HEK293 (cell line): ENCODE results near the gene KPNA4.
"Not testable (repeated sequence)": the region's sequence is repeated elsewhere in the genome, so short reads cannot be mapped to it uniquely, and the experiment has no call there.

Experiments
- CTCF ChIA-PET: fragments of 350-600 bp; formaldehyde crosslinking; extraction: SDS; loops from one replicate; lab custom pipeline; 2021; ENCODE audit warnings: antibody characterized with exemption; lab: Yijun Ruan, JAX
- POLR2A ChIA-PET: fragments of 300-600 bp; formaldehyde crosslinking; extraction: SDS; loops from one replicate; lab custom pipeline; 2020; ENCODE audit warnings: antibody characterized with exemption, inconsistent platforms; lab: Yijun Ruan, JAX
- H3K27ac ChIP-seq: fragments of 200-500 bp; sonication (Bioruptor generic); 2 replicates; pipeline ENCODE4 v1.5.1; 2014; ENCODE audit warnings: low read depth, low read length, control low read depth, inconsistent platforms; ENCODE audit errors: extremely low read depth
- H3K36me3 ChIP-seq, 2 experiments: fragments of 200-500 bp in 1 of 2; sonication (Bioruptor generic) in 1 of 2; 1 replicate in 1 of 2; 2 replicates in 1 of 2; pipeline ENCODE4 v1.5.1; 2014 to 2017; ENCODE audit warnings: inconsistent platforms in 2 of 2, low read length in 2 of 2; ENCODE audit not compliant: control insufficient read depth in 2 of 2, insufficient read depth in 1 of 2
- H3K4me1 ChIP-seq: fragments of 200-500 bp; sonication (Bioruptor generic); 2 replicates; pipeline ENCODE4 v1.5.1; 2014; ENCODE audit warnings: mild to moderate bottlenecking, low read length, inconsistent platforms; ENCODE audit not compliant: control insufficient read depth, insufficient read depth
- H3K4me3 ChIP-seq: 2 replicates; pipeline ENCODE4 v1.5.1; 2011; ENCODE audit warnings: low read depth, mild to moderate bottlenecking, control low read depth, low read length, moderate library complexity
- H3K9me3 ChIP-seq: fragments of 200-500 bp; sonication (Bioruptor generic); 2 replicates; pipeline ENCODE4 v1.5.1; 2014; ENCODE audit warnings: low read depth, low read length, inconsistent platforms; ENCODE audit not compliant: control insufficient read depth, insufficient read depth
- ATF2 ChIP-seq: fragments of 450-650 bp; formaldehyde crosslinking; IDR thresholded peaks from 2 replicates; pipeline ENCODE4 v1.5.1; 2016; ENCODE audit warnings: missing biosample characterization, missing genetic modification characterization, low read depth
- EGR2 ChIP-seq: fragments of 450-650 bp; formaldehyde crosslinking; IDR thresholded peaks from 2 replicates; pipeline ENCODE4 v1.5.1; 2016; ENCODE audit warnings: low read depth, missing biosample characterization, missing genetic modification characterization
- GLIS2 ChIP-seq: fragments of 450-650 bp; formaldehyde crosslinking; IDR thresholded peaks from 2 replicates; pipeline ENCODE4 v1.5.1; 2016; ENCODE audit warnings: missing biosample characterization, missing genetic modification characterization
- HOXD13 ChIP-seq: sonication (generic); formaldehyde crosslinking; IDR thresholded peaks from 2 replicates; pipeline ENCODE4 v1.8.0; 2022; ENCODE audit warnings: missing genetic modification reagents, borderline replicate concordance
- MYNN ChIP-seq: fragments of 450-650 bp; formaldehyde crosslinking; IDR thresholded peaks from 2 replicates; pipeline ENCODE4 v1.5.1; 2016; ENCODE audit warnings: missing biosample characterization, missing genetic modification characterization, borderline replicate concordance
- PATZ1 ChIP-seq: fragments of 450-650 bp; formaldehyde crosslinking; IDR thresholded peaks from 2 replicates; pipeline ENCODE4 v1.5.1; 2016; ENCODE audit warnings: missing biosample characterization, missing genetic modification characterization
- PRDM1 ChIP-seq: fragments of 450-650 bp; formaldehyde crosslinking; IDR thresholded peaks from 2 replicates; pipeline ENCODE4; 2016; ENCODE audit warnings: missing biosample characterization, missing genetic modification characterization
- SETDB1 ChIP-seq: IDR thresholded peaks from one replicate; pipeline ENCODE4 v1.6.1; 2017; ENCODE audit warnings: mild to moderate bottlenecking, low read length, moderate library complexity, mixed read lengths; ENCODE audit not compliant: insufficient read length
- SP3 ChIP-seq: fragments of 450-650 bp; formaldehyde crosslinking; IDR thresholded peaks from 2 replicates; pipeline ENCODE4 v1.5.1; 2016; ENCODE audit warnings: missing biosample characterization, missing genetic modification characterization
- TRIM28 ChIP-seq: IDR thresholded peaks from 2 replicates; pipeline ENCODE4 v1.6.1; 2011; ENCODE audit warnings: low read length, control low read depth, borderline replicate concordance
- ZBTB26 ChIP-seq: fragments of 450-650 bp; formaldehyde crosslinking; optimal IDR thresholded peaks from 2 replicates; pipeline ENCODE3; 2016; ENCODE audit warnings: missing biosample characterization, mild to moderate bottlenecking, missing genetic modification characterization
- ZFP69B ChIP-seq: fragments of 450-650 bp; formaldehyde crosslinking; IDR thresholded peaks from 2 replicates; pipeline ENCODE4 v1.5.1; 2016; ENCODE audit warnings: missing biosample characterization, missing genetic modification characterization
- ZNF112 ChIP-seq: fragments of 450-650 bp; formaldehyde crosslinking; IDR thresholded peaks from 2 replicates; pipeline ENCODE4 v1.5.0; 2017; ENCODE audit warnings: missing biosample characterization, missing genetic modification characterization
- ZNF114 ChIP-seq: fragments of 450-650 bp; formaldehyde crosslinking; IDR thresholded peaks from 2 replicates; pipeline ENCODE4 v1.5.0; 2017; ENCODE audit warnings: missing biosample characterization, missing genetic modification characterization
- ZNF16 ChIP-seq: fragments of 450-650 bp; formaldehyde crosslinking; IDR thresholded peaks from 2 replicates; pipeline ENCODE4 v1.5.1; 2016; ENCODE audit warnings: low read depth, missing biosample characterization, missing genetic modification characterization
- ZNF239 ChIP-seq: fragments of 450-650 bp; formaldehyde crosslinking; IDR thresholded peaks from 2 replicates; pipeline ENCODE4 v1.5.1; 2016; ENCODE audit warnings: missing biosample characterization, missing genetic modification characterization
- ZNF248 ChIP-seq: fragments of 450-650 bp; formaldehyde crosslinking; IDR thresholded peaks from 2 replicates; pipeline ENCODE4 v1.5.1; 2017; ENCODE audit warnings: missing biosample characterization, missing genetic modification characterization
- ZNF302 ChIP-seq: fragments of 450-650 bp; formaldehyde crosslinking; IDR thresholded peaks from 2 replicates; pipeline ENCODE4 v1.5.1; 2016; ENCODE audit warnings: missing biosample characterization, missing genetic modification characterization, low read depth
- ZNF366 ChIP-seq: fragments of 450-650 bp; formaldehyde crosslinking; conservative IDR thresholded peaks from 2 replicates; pipeline ENCODE4 v1.5.1; 2016; ENCODE audit warnings: missing biosample characterization, missing genetic modification characterization
- ZNF423 ChIP-seq: fragments of 450-650 bp; formaldehyde crosslinking; IDR thresholded peaks from 2 replicates; pipeline ENCODE4 v1.5.1; 2016; ENCODE audit warnings: missing biosample characterization, missing genetic modification characterization
- ZNF433 ChIP-seq: fragments of 450-650 bp; formaldehyde crosslinking; IDR thresholded peaks from 2 replicates; pipeline ENCODE4 v1.5.1; 2016; ENCODE audit warnings: missing biosample characterization, missing genetic modification characterization, low read depth
- ZNF473 ChIP-seq: fragments of 450-650 bp; formaldehyde crosslinking; IDR thresholded peaks from 2 replicates; pipeline ENCODE4 v1.5.1; 2017; ENCODE audit warnings: missing biosample characterization, missing genetic modification characterization
- ZNF510 ChIP-seq: fragments of 450-650 bp; formaldehyde crosslinking; IDR thresholded peaks from 2 replicates; pipeline ENCODE4 v1.5.1; 2018; ENCODE audit warnings: mild to moderate bottlenecking, missing genetic modification characterization, missing biosample characterization; ENCODE audit not compliant: insufficient replicate concordance
- ZNF549 ChIP-seq: fragments of 450-650 bp; IDR thresholded peaks from 2 replicates; pipeline ENCODE4 v1.5.1; 2018; ENCODE audit warnings: missing biosample characterization, missing genetic modification characterization, mild to moderate bottlenecking, inconsistent platforms, moderate library complexity
- ZNF624 ChIP-seq: fragments of 450-650 bp; formaldehyde crosslinking; IDR thresholded peaks from 2 replicates; pipeline ENCODE4 v1.5.1; 2017; ENCODE audit warnings: missing biosample characterization, missing genetic modification characterization
- ZNF776 ChIP-seq: fragments of 450-650 bp; formaldehyde crosslinking; IDR thresholded peaks from 2 replicates; pipeline ENCODE4 v1.5.0; 2017; ENCODE audit warnings: missing biosample characterization, missing genetic modification characterization, borderline replicate concordance
- ZXDB ChIP-seq: fragments of 450-650 bp; formaldehyde crosslinking; IDR thresholded peaks from 2 replicates; pipeline ENCODE4 v1.5.1; 2016; ENCODE audit warnings: missing biosample characterization, missing genetic modification characterization
- TF ChIP-seq, protein P1 (sequence below): fragments of 450-650 bp; formaldehyde crosslinking; IDR thresholded peaks from 2 replicates; pipeline ENCODE4; 2016; ENCODE audit warnings: missing biosample characterization, missing genetic modification characterization

Gene KPNA4

GRCh38 chr3:160531311-160531710 lies 34.1 kb downstream of the KPNA4 start (continued):
- TF ChIP-seq ATF2 = no peak
- TF ChIP-seq ZNF549 = no peak
- no peak for TF ChIP-seq ZNF239 (tag by site-specific recombination)
- TF ChIP-seq ZNF776 (tag by site-specific recombination) = no peak
- no peak for TF ChIP-seq ZNF433 (tag by site-specific recombination)
- TF ChIP-seq ZNF114 = no peak
- no peak for TF ChIP-seq ZNF510 (tag by site-specific recombination)
- TF ChIP-seq ZNF366 = no peak
- TF ChIP-seq, all 188 proteins: peak for 0

DNA sequence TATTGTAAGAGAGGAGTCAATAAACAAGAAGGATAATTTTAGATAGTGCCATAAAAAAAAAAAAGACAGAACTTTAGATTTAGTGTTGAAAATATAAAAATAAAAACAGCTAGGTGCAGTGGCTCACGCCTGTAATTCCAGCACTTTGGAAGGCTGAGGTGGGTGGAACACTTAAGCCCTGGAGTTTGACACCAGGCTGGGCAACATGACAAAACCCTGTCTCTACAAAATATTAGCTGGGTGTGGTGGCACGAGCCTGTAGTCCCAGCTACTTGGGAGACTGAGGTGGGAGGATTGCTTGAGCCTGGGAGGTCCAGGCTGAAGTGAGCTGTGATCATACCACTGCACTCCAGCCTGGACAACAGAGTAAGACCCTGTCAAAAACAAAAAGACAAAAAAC lies 49.0 kb downstream of the KPNA4 start:
- POLR2A ChIA-PET = interaction anchor here (0.6 kb wide), 1 partner anchor 47 kb away, joined by 3 read pairs; no protein-coding TSS in a partner anchor
- CTCF ChIA-PET = not testable (repeated sequence)

GRCh38 chr3:160501325-160501724 lies 64.0 kb downstream of the KPNA4 start:
- CTCF ChIA-PET = no interaction called here
- POLR2A ChIA-PET = no interaction called here
- H3K36me3 ChIP-seq = peaks cover 31 to 57% of the 10 kb centered on the region in 2 experiments
- TF ChIP-seq ZNF473 (tag by site-specific recombination) (no peak), SETDB1 (no peak), ZNF302 (tag by site-specific recombination) (no peak), ZXDB (no peak), MYNN (no peak), ZNF248 (tag by site-specific recombination) (no peak), HOXD13 (CRISPR knock-in tag) (no peak), ZNF112 (tag by site-specific recombination) (no peak), ZNF16 (no peak), ZNF624 (tag by site-specific recombination) (no peak), ZBTB26 (tag by site-specific recombination) (no peak), PATZ1 (tag by site-specific recombination) (no peak), EGR2 (tag by site-specific recombination) (no peak), ZFP69B (tag by site-specific recombination) (no peak), TRIM28 (no peak), SP3 (no peak), PRDM1 (no peak), GLIS2 (tag by site-specific recombination) (no peak), ZNF423 (tag by site-specific recombination) (no peak)
- TF ChIP-seq, protein P1, sequence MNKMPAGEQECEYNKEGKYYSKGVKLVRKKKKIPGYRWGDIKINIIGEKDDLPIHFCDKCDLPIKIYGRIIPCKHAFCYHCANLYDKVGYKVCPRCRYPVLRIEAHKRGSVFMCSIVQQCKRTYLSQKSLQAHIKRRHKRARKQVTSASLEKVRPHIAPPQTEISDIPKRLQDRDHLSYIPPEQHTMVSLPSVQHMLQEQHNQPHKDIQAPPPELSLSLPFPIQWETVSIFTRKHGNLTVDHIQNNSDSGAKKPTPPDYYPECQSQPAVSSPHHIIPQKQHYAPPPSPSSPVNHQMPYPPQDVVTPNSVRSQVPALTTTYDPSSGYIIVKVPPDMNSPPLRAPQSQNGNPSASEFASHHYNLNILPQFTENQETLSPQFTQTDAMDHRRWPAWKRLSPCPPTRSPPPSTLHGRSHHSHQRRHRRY (tag by site-specific recombination) = no peak
- no peak overlapping the region for H3K4me3 ChIP-seq
- no peaks in the 10 kb centered on the region for H3K4me1 ChIP-seq
- no peak overlapping the region for H3K27ac ChIP-seq
- no peaks in the 10 kb centered on the region for H3K9me3 ChIP-seq

More for the DNA sequence above, 49.0 kb downstream of the KPNA4 start:
- H3K4me1 ChIP-seq, H3K27ac ChIP-seq, H3K4me3 ChIP-seq, H3K9me3 ChIP-seq: not testable (repeated sequence)
- peaks cover 30 to 86% of the 10 kb centered on the region in 2 experiments for H3K36me3 ChIP-seq
